H1 (cell line): Measurements from ENCODE around the gene RNF145.

Experiments used
- EZH2 ChIP-seq: fragments of 200-600 bp; sonication (generic); IDR thresholded peaks from 2 replicates; pipeline ENCODE4 v1.7.1; 2012; ENCODE audit warnings: low read depth, mild to moderate bottlenecking, moderate library complexity, low read length, inconsistent platforms; ENCODE audit not compliant: severe bottlenecking
- HDAC6 ChIP-seq: IDR thresholded peaks from one replicate; pipeline ENCODE4 v1.7.1; 2012; ENCODE audit warnings: low read depth, mild to moderate bottlenecking, inconsistent platforms, low read length, moderate library complexity
- POLR2A ChIP-seq, 2 experiments: IDR thresholded peaks; 1 replicate in 1 of 2; 2 replicates in 1 of 2; pipeline ENCODE4 v1.6.1; 2011; ENCODE audit warnings: low read depth in 2 of 2, low read length in 2 of 2, mild to moderate bottlenecking in 2 of 2; ENCODE audit errors: control extremely low read depth in 1 of 2
- POLR2AphosphoS5 ChIP-seq: IDR thresholded peaks from 2 replicates; pipeline ENCODE4 v1.6.1; 2011; ENCODE audit warnings: low read depth, low read length
- RAD21 ChIP-seq, 2 experiments: IDR thresholded peaks in 1 of 2; conservative IDR thresholded peaks in 1 of 2; 2 replicates each; pipeline ENCODE4 v1.6.1; 2011; ENCODE audit warnings: low read depth in 2 of 2, low read length in 2 of 2, improper control_type of control experiment in 1 of 2, inconsistent platforms in 1 of 2, mild to moderate bottlenecking in 1 of 2, moderate library complexity in 1 of 2
- RNF2 ChIP-seq: fragments of 200-900, 300-1000 bp; sonication (generic); IDR thresholded peaks from 2 replicates; pipeline ENCODE4 v1.7.1; 2016; ENCODE audit warnings: borderline replicate concordance, low read depth, mild to moderate bottlenecking, antibody characterized with exemption, low read length; ENCODE audit not compliant: poor library complexity, severe bottlenecking; ENCODE audit errors: missing control alignments
- SP1 ChIP-seq: IDR thresholded peaks from 2 replicates; pipeline ENCODE4 v1.6.1; 2011; ENCODE audit warnings: low read depth, low read length
- TBP ChIP-seq: IDR thresholded peaks from 2 replicates; pipeline ENCODE4 v1.6.1; 2011; ENCODE audit warnings: low read depth, low read length, improper control_type of control experiment
- TF ChIP-seq, protein P1 (sequence below), 3 experiments: IDR thresholded peaks; 1 replicate in 2 of 3; 2 replicates in 1 of 3; pipeline versions ENCODE4 v1.5.1 to v1.6.1; 2011; ENCODE audit warnings: low read length in 3 of 3, mild to moderate bottlenecking in 3 of 3, inconsistent platforms in 2 of 3, low read depth in 1 of 3, moderate library complexity in 1 of 3; ENCODE audit not compliant: insufficient read depth in 1 of 3; ENCODE audit errors: control extremely low read depth in 1 of 3
- TF ChIP-seq, protein P2 (sequence below): IDR thresholded peaks from 2 replicates; pipeline ENCODE4 v1.6.1; 2011; ENCODE audit warnings: low read length, improper control_type of control experiment

DNA sequence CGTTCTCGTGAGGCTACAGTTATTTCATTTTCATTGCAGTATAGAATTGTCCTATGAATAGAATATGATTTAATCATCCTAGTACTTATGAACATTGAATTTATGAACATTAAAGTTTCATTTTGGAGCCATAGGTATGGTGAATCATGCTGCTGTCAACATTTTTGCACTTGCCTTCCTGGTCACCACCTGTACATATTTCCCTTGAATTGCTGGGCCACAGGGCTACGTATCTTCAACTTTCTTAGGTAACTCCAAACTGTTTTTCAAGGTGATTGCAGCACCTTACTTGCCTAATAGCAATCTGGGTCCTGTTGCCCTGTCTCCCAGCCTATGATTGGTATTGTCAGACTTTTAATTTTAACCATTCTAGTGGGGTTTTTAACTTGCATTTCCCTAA lies 6.5 kb upstream of the RNF145 start:
- TF ChIP-seq, protein P1, sequence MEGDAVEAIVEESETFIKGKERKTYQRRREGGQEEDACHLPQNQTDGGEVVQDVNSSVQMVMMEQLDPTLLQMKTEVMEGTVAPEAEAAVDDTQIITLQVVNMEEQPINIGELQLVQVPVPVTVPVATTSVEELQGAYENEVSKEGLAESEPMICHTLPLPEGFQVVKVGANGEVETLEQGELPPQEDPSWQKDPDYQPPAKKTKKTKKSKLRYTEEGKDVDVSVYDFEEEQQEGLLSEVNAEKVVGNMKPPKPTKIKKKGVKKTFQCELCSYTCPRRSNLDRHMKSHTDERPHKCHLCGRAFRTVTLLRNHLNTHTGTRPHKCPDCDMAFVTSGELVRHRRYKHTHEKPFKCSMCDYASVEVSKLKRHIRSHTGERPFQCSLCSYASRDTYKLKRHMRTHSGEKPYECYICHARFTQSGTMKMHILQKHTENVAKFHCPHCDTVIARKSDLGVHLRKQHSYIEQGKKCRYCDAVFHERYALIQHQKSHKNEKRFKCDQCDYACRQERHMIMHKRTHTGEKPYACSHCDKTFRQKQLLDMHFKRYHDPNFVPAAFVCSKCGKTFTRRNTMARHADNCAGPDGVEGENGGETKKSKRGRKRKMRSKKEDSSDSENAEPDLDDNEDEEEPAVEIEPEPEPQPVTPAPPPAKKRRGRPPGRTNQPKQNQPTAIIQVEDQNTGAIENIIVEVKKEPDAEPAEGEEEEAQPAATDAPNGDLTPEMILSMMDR (IDR thresholded peaks at IDR 0.05; ENCODE audit: control extremely low read depth in 1 of 3, insufficient read depth in 1 of 3, low read depth in 1 of 3, low read length in 3 of 3) = no peak
- TF ChIP-seq POLR2A (IDR thresholded peaks at IDR 0.05; ENCODE audit: control extremely low read depth in 1 of 2, low read depth in 2 of 2, low read length in 2 of 2) = no peak
- TF ChIP-seq TBP = no peak
- no peak for TF ChIP-seq POLR2AphosphoS5
- TF ChIP-seq RNF2 = no peak
- TF ChIP-seq, protein P2, sequence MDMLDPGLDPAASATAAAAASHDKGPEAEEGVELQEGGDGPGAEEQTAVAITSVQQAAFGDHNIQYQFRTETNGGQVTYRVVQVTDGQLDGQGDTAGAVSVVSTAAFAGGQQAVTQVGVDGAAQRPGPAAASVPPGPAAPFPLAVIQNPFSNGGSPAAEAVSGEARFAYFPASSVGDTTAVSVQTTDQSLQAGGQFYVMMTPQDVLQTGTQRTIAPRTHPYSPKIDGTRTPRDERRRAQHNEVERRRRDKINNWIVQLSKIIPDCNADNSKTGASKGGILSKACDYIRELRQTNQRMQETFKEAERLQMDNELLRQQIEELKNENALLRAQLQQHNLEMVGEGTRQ = no peak
- no peak for TF ChIP-seq RAD21 (IDR thresholded peaks at IDR 0.05 in 1 of 2, conservative IDR thresholded peaks at IDR 0.05 in 1 of 2; ENCODE audit: low read depth in 2 of 2, low read length in 2 of 2)
- TF ChIP-seq HDAC6 = no peak
- TF ChIP-seq EZH2 = no peak
- no peak for TF ChIP-seq SP1
